Activated CD4-positive, alpha-beta T cell treated with anti-CD3 and anti-CD28 coated beads, Interleukin-2, amount 50 U/mL, for 24 hours (primary cell): Measurements from ENCODE around the gene SORCS1.
"Not testable (repeated sequence)": the region's sequence is repeated elsewhere in the genome, so short reads cannot be mapped to it uniquely, and the experiment has no call there.

Experiments used
- DNase-seq, 2 donors: peaks; one replicate each; pipeline ENCODE4 v3.0.0-alpha.2; 2020; ENCODE audit warnings: low read depth in 1 of 2, low spot score in 1 of 2

The SORCS1 gene

GRCh38 chr10:107051769-107052168 lies 112.7 kb downstream of the SORCS1 start:
- DNase-seq, result no peak

- DNase-seq, result no peak
These were observed 121.0 kb downstream of the SORCS1 start for GRCh38 chr10:107043461-107043860.

GRCh38 chr10:107037192-107038122 lies 127.0 kb downstream of the SORCS1 start:
- DNase-seq, result no peak

DNA sequence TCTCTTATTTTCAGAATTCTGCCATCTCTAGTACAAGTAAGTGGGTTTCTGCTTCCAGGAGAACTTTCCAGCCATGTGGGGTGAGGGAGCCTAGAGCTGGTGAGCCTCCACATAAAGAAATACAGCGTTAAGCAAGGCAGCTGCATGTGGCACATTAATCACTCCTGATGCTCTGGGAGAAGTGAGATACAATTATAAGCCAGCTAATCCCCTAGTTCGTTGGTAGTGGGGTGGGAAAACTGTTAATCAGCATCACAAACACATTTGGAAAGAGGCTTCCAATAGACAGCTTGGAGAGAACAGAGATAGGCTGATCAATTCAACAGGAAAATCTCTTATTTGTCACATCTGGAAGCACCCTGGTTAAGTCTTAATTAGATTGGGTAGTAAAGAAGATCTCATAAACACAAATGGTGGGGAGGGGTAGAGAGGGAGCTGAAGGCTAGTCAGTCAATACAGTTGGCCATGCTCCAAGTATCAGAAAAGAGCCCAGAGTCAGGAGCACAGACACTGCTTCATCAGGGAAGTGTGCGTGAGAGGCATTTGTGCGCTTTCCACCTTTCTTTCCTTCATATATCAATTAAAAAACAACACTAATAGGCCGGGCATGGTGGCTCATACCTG lies 130.6 kb downstream of the SORCS1 start:
- no peak for DNase-seq

DNA sequence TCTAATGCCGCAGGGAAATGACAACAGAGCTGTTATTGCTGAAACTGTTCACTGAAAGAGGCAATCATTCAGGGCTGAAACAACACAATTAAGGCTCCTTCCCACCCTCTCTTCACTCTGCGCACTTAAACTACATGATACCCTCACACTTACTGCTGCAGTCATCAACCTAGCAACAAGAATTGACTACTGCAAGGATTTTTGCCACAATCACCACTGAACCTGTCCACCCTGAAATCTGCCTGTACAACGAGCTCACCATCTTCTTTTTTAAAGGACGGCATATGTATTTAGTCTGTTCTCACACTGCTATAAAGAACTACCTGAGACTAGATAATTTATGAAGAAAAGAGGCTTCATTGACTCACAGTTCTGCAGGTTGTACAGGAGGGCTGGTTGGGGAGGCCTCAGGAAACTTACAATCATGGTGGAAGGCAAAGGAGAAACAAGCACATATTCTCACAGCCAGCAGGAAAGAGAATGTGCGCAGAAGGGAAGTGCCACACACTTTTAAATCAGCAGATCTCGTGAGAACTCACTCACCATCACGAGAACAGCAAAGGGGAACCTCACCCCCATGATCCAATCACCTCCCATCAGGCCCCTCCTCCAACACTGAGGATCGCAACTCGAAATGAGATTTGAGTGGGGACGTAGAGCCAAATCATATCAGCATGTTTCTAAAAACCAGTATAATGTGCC lies 131.7 kb downstream of the SORCS1 start:
- DNase-seq, result no peak

DNA sequence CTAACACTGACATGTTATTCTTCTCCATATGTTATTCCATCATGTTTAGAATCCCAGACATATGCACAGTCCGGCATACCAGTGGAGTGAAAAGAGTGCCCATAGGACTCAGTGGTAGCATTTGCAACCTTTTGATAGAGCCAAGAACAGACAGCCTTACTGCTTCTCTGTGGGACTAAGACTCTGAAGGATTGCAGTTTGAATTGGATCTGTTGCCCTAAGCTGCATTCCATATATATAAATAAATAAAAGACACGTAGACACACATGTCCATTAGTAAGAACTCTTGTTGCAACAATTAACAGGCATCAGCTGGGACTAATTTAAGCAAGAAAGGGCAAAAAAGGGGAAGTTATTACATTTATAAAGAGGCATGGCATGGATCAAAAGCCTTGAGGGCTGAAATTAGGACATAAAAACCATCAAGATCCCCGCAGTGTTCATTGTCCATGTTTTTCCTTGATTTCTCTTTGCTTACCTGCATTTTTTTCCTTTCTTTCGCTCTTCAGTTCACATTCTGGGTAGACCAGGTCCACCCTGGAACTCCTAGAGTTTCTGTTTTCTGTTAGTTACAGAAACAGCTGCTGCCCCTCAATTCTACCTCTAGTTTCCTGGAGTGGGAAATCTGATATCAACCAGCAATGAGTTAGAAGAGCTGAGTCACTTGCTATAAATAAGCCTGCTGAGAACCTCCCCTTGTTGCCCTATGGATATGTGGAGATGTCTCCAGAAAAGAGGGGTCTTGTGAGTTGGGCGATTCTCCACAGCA lies 132.4 kb downstream of the SORCS1 start:
- no peak for DNase-seq

- DNase-seq, result no peak
These were observed 136.3 kb downstream of the SORCS1 start for GRCh38 chr10:107028236-107028635.

DNA sequence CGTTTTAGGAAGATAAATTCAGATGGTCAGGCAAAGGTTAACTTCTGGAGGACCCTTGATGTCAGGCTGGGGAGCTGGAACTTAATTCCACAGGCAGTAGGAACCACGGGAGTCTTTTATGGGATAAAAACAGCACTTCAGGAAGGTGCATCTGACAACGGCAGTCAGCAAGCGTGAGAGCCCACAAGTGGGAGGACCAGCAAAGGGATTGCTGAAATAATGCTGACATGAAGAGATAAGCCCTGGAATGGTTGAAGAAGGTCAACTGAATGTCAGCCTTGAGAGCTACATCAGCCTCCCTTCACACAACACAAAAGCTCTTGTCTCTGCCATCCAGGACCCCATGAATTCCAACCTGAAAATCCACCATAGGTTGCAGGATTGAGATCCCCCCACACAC lies 138.8 kb downstream of the SORCS1 start:
- DNase-seq, result no peak

GRCh38 chr10:107024033-107024432 lies 140.5 kb downstream of the SORCS1 start:
- not testable (repeated sequence) for DNase-seq

DNA sequence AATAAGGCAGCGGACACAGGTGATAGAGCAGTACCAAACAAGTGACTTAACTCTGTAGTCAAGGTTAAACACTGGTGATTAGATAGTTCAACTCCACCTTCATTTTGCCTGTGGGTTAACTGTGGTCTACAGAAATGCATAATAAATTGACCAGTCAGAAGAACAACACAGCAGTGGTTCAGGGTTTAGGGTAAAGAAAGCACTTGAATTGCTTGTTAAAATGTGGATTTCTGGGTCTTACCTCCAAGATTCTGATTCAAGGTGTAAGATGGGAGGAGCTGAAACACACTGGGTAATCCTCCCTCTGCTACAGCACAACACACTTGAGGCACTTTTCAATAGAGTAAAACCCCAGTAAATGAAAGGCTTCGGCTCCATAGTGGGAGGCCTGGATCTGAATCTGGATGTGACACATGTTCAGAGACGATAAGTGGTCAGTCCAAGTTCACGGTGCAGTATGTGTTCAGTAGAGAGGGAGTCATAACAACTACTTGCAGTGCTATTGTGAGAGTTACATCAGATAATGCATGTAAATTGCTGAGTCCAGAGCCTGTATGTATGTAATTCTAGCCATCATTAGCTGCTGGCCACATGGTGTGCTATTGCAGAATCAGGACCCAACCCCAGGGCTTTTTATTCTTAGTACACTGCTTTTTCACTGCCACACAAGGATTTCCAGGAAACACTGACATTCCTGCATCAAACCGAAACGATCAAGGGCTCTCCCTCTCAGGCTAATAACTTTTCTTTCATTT lies 141.7 kb downstream of the SORCS1 start:
- no peak for DNase-seq

GRCh38 chr10:107019154-107019553 lies 145.4 kb downstream of the SORCS1 start:
- no peak for DNase-seq

- no peak for DNase-seq
These were observed 151.1 kb downstream of the SORCS1 start for GRCh38 chr10:107013258-107014006.

DNA sequence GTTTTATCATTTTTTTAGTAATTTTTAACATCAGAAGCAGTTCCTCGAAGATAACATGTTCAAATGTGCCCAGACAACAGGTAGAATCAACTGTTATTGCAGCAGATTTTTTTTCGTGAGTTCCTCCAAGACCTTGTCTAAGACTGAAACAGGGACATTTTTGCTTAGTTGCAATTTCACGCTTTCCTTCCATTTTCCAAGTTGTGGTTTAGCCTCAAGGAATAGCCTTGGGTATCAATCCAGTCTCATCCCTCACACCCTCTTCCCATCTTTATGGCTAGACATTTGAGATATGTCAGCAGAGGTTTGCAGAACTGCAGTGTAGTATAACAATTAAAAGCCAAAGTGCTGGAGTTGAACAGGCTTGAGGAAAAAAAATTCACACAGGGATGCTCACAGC lies 152.5 kb downstream of the SORCS1 start:
- no peak for DNase-seq

DNA sequence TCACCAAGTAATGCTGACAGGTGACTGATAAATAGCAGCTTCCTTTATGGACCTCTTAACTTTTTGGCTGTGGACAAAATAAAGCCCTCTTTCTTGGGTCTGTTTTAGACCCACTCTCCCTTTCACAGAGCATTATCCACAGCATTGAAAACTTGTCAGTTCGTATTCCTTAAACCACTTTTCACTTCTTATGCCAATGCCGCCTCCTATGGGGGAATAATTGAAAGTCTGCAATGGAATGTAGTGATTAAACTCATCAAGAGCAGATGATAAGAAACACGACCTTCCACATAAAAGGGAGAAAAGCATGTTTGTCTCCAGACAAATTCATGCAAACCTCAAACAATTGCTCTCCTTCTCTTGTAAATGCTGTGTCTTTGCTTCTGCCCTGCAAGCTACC lies 153.4 kb downstream of the SORCS1 start:
- DNase-seq, result no peak

- DNase-seq, result no peak
These were observed 154.0 kb downstream of the SORCS1 start for GRCh38 chr10:107010531-107010930.

- no peak for DNase-seq
These were observed 160.1 kb downstream of the SORCS1 start for GRCh38 chr10:107004362-107004761.

GRCh38 chr10:107002068-107002467 lies 162.4 kb downstream of the SORCS1 start:
- DNase-seq, result no peak

DNA sequence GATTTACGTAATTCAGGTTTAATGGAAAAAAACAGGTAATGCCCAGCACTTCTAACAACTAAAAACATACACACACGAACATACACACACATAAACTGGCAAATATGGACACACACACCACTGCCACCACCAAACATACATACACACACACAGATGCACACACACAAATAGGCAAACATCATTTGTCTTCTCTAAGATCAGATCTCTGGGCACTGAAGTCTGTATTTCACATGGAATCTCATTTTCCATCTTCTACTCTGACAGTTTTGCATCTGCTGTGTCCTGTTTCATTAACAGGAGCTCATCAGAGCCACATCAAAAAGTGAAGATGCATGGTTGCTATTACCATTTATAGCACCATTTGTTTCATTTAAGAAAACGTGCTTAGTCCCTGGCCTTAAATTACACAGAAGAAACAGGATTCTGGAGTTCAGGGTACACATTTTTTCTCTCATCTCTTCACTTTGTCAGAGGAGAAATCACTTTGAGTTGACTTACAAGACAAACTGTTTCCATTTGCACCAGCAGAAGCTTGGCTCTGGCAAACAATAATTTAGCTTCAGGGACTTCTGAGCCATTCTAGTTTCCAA lies 165.3 kb downstream of the SORCS1 start:
- no peak for DNase-seq

DNA sequence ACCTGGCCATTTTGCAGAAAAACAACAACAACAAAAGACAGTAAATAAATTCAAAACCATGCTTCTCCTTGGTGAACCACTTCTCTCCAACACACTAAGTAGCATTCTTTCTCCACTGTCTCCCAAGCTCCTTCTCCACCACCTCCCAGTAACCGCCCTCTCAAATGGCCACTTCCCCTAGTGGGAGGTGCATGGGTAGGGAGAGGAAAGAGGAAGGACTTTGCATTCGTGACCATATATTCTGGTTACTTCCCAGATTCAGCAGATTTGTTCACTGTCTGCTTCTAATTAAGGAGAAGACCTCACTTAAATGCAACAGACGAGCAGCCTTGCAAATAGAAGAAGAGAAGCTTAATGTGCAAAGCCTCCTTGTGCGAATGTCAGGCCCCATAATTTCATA lies 166.8 kb downstream of the SORCS1 start:
- DNase-seq, result no peak
